PFSK-1 (cell line): Measurements from ENCODE around the gene GMEB2.

ENCODE experiments used
- POLR2AphosphoS5 ChIP-seq: IDR thresholded peaks from 2 replicates; pipeline ENCODE4 v1.6.1; 2012; ENCODE audit warnings: low read depth, mild to moderate bottlenecking, control low read depth, low read length, moderate library complexity
- TF ChIP-seq, protein P1 (sequence below), 2 experiments: IDR thresholded peaks; 2 replicates each; pipeline versions ENCODE4 v1.6.1 to v1.8.0; 2011 to 2012; ENCODE audit warnings: low read depth in 2 of 2, low read length in 2 of 2, control low read depth in 1 of 2, inconsistent platforms in 1 of 2, mild to moderate bottlenecking in 1 of 2, moderate library complexity in 1 of 2; ENCODE audit not compliant: insufficient read depth in 1 of 2

DNA sequence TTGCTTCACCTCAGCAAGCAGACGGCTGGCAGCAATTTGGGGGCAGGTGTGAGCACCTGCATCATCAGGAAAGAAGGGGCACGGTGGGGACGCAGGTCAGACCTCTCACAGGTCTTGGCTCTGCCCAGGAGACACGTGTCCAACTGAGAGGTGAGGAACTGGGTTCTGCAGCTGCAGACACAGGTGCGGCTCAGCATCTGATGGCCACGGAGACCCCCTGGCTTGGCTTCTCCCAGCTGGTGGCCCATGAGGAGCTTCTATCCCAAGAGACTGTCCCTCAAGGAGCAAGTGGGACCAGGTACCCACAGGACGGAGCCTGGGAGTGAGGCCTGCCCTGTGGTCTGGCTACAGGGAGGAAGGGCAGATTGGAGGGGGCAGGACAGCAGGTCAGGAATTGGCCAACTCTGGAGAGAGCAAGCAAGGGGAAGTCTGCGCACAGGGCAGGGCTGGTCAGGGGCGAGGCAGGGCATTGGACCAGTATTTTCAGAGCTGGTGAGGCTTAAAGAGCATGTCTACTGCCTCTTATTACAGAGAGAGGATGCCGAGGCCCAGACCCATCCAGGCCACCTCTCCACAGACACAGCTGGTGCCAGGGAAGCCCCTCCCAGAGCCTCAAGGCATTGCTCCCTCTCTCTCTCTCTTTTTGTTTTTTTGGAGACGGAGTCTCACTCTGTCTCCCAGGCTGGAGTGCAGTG lies 22.1 kb upstream of the GMEB2 start:
- TF ChIP-seq, protein P1, sequence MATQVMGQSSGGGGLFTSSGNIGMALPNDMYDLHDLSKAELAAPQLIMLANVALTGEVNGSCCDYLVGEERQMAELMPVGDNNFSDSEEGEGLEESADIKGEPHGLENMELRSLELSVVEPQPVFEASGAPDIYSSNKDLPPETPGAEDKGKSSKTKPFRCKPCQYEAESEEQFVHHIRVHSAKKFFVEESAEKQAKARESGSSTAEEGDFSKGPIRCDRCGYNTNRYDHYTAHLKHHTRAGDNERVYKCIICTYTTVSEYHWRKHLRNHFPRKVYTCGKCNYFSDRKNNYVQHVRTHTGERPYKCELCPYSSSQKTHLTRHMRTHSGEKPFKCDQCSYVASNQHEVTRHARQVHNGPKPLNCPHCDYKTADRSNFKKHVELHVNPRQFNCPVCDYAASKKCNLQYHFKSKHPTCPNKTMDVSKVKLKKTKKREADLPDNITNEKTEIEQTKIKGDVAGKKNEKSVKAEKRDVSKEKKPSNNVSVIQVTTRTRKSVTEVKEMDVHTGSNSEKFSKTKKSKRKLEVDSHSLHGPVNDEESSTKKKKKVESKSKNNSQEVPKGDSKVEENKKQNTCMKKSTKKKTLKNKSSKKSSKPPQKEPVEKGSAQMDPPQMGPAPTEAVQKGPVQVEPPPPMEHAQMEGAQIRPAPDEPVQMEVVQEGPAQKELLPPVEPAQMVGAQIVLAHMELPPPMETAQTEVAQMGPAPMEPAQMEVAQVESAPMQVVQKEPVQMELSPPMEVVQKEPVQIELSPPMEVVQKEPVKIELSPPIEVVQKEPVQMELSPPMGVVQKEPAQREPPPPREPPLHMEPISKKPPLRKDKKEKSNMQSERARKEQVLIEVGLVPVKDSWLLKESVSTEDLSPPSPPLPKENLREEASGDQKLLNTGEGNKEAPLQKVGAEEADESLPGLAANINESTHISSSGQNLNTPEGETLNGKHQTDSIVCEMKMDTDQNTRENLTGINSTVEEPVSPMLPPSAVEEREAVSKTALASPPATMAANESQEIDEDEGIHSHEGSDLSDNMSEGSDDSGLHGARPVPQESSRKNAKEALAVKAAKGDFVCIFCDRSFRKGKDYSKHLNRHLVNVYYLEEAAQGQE (IDR thresholded peaks at IDR 0.05; ENCODE audit: insufficient read depth in 1 of 2, low read depth in 2 of 2, low read length in 2 of 2): no peak
- no peak for TF ChIP-seq POLR2AphosphoS5
